SK-N-SH (cell line): ENCODE data around the gene CLEC12A.

Experiments
- FOSL2 ChIP-seq: IDR thresholded peaks from 2 replicates; pipeline ENCODE4 v1.4.0; 2012; ENCODE audit warnings: low read depth, mild to moderate bottlenecking, moderate library complexity, borderline replicate concordance
- GABPA ChIP-seq: IDR thresholded peaks from 2 replicates; pipeline ENCODE4 v1.4.0; 2012; ENCODE audit warnings: low read depth, mild to moderate bottlenecking

DNA sequence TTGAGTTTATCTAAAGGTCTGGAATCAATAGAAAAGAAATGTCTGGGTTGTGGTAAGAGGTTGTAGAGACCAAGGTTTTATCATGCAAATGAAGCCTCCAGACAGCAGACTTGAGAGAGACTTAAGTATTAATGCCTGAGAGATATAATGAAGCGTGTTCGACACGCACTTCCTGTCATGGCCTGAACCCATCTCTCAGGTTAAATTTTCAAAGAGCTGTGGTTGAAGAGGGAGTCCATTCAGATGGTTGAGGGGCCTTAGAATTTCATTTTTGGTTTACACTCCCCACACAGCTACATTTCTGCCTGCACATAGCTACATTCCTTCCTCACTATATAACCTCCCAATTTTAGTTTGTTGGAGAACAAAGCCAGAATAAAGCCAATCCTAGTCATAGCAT lies 10.1 kb upstream of the CLEC12A start:
- no peak for TF ChIP-seq FOSL2
- no peak for TF ChIP-seq GABPA
